Panc1 (cell line): Measurements from ENCODE around the gene VTI1A.

Experiments
- POLR2AphosphoS5 ChIP-seq: IDR thresholded peaks from 2 replicates; pipeline ENCODE4 v1.6.1; 2012; ENCODE audit warnings: mild to moderate bottlenecking, low read depth, low read length, moderate library complexity
- SIN3A ChIP-seq: IDR thresholded peaks from 2 replicates; pipeline ENCODE4 v1.6.1; 2012; ENCODE audit warnings: low read depth, mild to moderate bottlenecking, low read length, moderate library complexity, borderline replicate concordance; ENCODE audit not compliant: insufficient read depth
- TF ChIP-seq, protein P1 (sequence below): fragments of 450-650 bp; IDR thresholded peaks from 2 replicates; pipeline ENCODE4 v1.5.1; 2017; ENCODE audit warnings: mild to moderate bottlenecking
- TF ChIP-seq, protein P2 (sequence below), 2 experiments: IDR thresholded peaks; 2 replicates each; pipeline ENCODE4 v1.6.1; 2011 to 2012; ENCODE audit warnings: low read depth in 2 of 2, control low read depth in 1 of 2, low read length in 1 of 2, mild to moderate bottlenecking in 1 of 2, moderate library complexity in 1 of 2; ENCODE audit not compliant: insufficient read depth in 1 of 2

DNA sequence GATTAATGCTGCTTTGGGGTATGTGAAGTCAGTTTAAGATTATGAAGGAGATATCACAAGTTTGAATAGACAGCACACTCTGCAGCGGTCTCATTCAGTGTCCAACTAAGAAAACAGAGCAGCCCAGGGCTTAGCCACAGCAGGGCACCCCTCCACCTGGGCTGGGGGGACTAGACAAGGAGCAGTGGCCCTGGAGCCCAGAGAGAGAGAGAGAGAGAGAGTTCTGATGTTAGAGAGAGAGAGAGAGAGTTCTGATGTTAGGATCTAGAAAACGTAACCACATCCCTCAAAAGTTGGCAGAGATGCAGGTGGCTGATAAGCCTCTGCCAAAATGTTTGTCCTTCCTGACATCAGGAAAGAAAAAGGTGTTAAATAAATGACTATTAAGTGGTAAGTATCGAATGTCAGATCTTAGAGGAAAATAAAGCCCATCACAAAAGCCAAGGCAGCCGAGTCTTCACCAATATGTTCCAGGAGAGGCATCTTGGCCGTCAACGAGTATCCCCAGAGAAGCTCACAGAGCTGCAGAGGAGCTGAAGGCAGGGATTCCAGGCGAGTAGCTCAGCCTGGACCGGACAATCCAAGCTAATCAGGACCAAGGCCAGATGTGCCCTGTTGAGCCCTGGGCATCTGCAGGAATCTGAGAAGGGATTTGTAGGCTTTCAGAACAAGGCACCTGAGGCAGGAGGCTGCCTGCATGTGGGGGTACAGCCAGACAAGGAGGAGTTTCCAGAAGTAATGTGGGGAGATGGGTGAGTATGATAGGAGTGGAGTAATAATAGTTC, 352.9 kb downstream of the VTI1A start:
- TF ChIP-seq, protein P1, sequence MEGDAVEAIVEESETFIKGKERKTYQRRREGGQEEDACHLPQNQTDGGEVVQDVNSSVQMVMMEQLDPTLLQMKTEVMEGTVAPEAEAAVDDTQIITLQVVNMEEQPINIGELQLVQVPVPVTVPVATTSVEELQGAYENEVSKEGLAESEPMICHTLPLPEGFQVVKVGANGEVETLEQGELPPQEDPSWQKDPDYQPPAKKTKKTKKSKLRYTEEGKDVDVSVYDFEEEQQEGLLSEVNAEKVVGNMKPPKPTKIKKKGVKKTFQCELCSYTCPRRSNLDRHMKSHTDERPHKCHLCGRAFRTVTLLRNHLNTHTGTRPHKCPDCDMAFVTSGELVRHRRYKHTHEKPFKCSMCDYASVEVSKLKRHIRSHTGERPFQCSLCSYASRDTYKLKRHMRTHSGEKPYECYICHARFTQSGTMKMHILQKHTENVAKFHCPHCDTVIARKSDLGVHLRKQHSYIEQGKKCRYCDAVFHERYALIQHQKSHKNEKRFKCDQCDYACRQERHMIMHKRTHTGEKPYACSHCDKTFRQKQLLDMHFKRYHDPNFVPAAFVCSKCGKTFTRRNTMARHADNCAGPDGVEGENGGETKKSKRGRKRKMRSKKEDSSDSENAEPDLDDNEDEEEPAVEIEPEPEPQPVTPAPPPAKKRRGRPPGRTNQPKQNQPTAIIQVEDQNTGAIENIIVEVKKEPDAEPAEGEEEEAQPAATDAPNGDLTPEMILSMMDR: no peak
- TF ChIP-seq, protein P2, sequence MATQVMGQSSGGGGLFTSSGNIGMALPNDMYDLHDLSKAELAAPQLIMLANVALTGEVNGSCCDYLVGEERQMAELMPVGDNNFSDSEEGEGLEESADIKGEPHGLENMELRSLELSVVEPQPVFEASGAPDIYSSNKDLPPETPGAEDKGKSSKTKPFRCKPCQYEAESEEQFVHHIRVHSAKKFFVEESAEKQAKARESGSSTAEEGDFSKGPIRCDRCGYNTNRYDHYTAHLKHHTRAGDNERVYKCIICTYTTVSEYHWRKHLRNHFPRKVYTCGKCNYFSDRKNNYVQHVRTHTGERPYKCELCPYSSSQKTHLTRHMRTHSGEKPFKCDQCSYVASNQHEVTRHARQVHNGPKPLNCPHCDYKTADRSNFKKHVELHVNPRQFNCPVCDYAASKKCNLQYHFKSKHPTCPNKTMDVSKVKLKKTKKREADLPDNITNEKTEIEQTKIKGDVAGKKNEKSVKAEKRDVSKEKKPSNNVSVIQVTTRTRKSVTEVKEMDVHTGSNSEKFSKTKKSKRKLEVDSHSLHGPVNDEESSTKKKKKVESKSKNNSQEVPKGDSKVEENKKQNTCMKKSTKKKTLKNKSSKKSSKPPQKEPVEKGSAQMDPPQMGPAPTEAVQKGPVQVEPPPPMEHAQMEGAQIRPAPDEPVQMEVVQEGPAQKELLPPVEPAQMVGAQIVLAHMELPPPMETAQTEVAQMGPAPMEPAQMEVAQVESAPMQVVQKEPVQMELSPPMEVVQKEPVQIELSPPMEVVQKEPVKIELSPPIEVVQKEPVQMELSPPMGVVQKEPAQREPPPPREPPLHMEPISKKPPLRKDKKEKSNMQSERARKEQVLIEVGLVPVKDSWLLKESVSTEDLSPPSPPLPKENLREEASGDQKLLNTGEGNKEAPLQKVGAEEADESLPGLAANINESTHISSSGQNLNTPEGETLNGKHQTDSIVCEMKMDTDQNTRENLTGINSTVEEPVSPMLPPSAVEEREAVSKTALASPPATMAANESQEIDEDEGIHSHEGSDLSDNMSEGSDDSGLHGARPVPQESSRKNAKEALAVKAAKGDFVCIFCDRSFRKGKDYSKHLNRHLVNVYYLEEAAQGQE (IDR thresholded peaks at IDR 0.05; ENCODE audit: insufficient read depth in 1 of 2, low read depth in 2 of 2, low read length in 1 of 2): no peak
- TF ChIP-seq POLR2AphosphoS5 (no peak), SIN3A (no peak)
